GM20431 (cell line): ENCODE results near the gene SCRN2.

Source experiments
- in situ Hi-C: fragments of 300-500 bp; cut with MseI, MboI; formaldehyde crosslinking; loops from one replicate; pipeline ENCODE4 v1.15.0; 2020; ENCODE audit warnings: low sequenced_read_pairs; ENCODE audit not compliant: unreplicated experiment

Gene SCRN2

GRCh38 chr17:47840742-47841487, at the start of gene SCRN2:
Gene SCRN2 (minus strand): TSS chr17:47841273. CDS start chr17:47840843, 430 bp downstream.
- in situ Hi-C loops: loop anchor here (5.0 kb wide), 1 partner anchor 46 kb away; no protein-coding TSS in a partner anchor

GRCh38 chr17:47889734-47890529, 48.9 kb upstream of the SCRN2 start:
- in situ Hi-C loops: loop anchor here (5.0 kb wide), 1 partner anchor 48 kb away; the partner anchor contains the start of gene SCRN2

- in situ Hi-C loops: loop anchor here (5.0 kb wide), 1 partner anchor 46 kb away; the partner anchor contains the start of gene SCRN2
Measured at GRCh38 chr17:47888293-47888692, 47.2 kb upstream of the SCRN2 start.

- in situ Hi-C loops: loop anchor here (5.0 kb wide), 1 partner anchor 43 kb away; the partner anchor contains the start of gene SCRN2
Measured at GRCh38 chr17:47884905-47885730, 44.0 kb upstream of the SCRN2 start.

GRCh38 chr17:47884427-47884740, 43.3 kb upstream of the SCRN2 start:
- in situ Hi-C loops: no loop called here

GRCh38 chr17:47883589-47884426, 42.7 kb upstream of the SCRN2 start:
- in situ Hi-C loops: no loop called here

GRCh38 chr17:47882695-47883588, 41.9 kb upstream of the SCRN2 start:
- in situ Hi-C loops: no loop called here

- in situ Hi-C loops: no loop called here
Measured at GRCh38 chr17:47882247-47882646, 41.2 kb upstream of the SCRN2 start.

GRCh38 chr17:47879776-47880454, 38.8 kb upstream of the SCRN2 start:
- in situ Hi-C loops: no loop called here

- in situ Hi-C loops: no loop called here
Measured at GRCh38 chr17:47879028-47879585, 38.0 kb upstream of the SCRN2 start.

- in situ Hi-C loops: no loop called here
Measured at GRCh38 chr17:47878203-47879027, 37.3 kb upstream of the SCRN2 start.

GRCh38 chr17:47877368-47878034, 36.4 kb upstream of the SCRN2 start:
- in situ Hi-C loops: no loop called here

GRCh38 chr17:47875011-47875985, 34.2 kb upstream of the SCRN2 start:
- in situ Hi-C loops: no loop called here

- in situ Hi-C loops: no loop called here
Measured at GRCh38 chr17:47873200-47874090, 32.4 kb upstream of the SCRN2 start.
